HG03108 (cell line): ENCODE results near the gene PRR20D.
"Not testable (repeated sequence)": the region's sequence is repeated elsewhere in the genome, so short reads cannot be mapped to it uniquely, and the experiment has no call there.

Experiments
- ATAC-seq: cut with Tn5 transposase; IDR thresholded peaks from one replicate; pipeline ENCODE4 v1.9.1; 2021; ENCODE audit warnings: moderate library complexity; ENCODE audit not compliant: unreplicated experiment

Gene PRR20D

GRCh38 chr13:57160332-57160731, at the start of gene PRR20D:
PRR20D (plus strand) TSS chr13:57160632; CDS start chr13:57161019, 387 bp downstream.
- ATAC-seq: not testable (repeated sequence)

GRCh38 chr13:57114945-57115344, 45.5 kb upstream of the PRR20D start:
- no peak for ATAC-seq

GRCh38 chr13:57123681-57124080, 36.8 kb upstream of the PRR20D start:
- no peak for ATAC-seq

- ATAC-seq: no peak
Observed at GRCh38 chr13:57128909-57129308, 31.5 kb upstream of the PRR20D start.

GRCh38 chr13:57136093-57136492, 24.3 kb upstream of the PRR20D start:
- no peak for ATAC-seq

- ATAC-seq: no peak
Observed at GRCh38 chr13:57137585-57137984, 22.8 kb upstream of the PRR20D start.

- no peak for ATAC-seq
Observed at GRCh38 chr13:57138988-57139387, 21.4 kb upstream of the PRR20D start.

GRCh38 chr13:57139781-57140180, 20.7 kb upstream of the PRR20D start:
- ATAC-seq: not testable (repeated sequence)

- not testable (repeated sequence) for ATAC-seq
Observed at GRCh38 chr13:57140235-57140968, 20.0 kb upstream of the PRR20D start, which contains the start of gene PRR20A. PRR20A (plus strand) TSS chr13:57140918; CDS start chr13:57141305, 387 bp downstream.

GRCh38 chr13:57147188-57147587, 13.2 kb upstream of the PRR20D start, which contains the start of gene PRR20B:
PRR20B (plus strand) TSS chr13:57147488; CDS start chr13:57147875, 387 bp downstream.
- ATAC-seq: not testable (repeated sequence)

GRCh38 chr13:57148106-57148505, 12.3 kb upstream of the PRR20D start:
- not testable (repeated sequence) for ATAC-seq

- not testable (repeated sequence) for ATAC-seq
Observed at GRCh38 chr13:57153761-57154160, 6.7 kb upstream of the PRR20D start, which contains the start of gene PRR20C. PRR20C (plus strand) TSS chr13:57154061; CDS start chr13:57154448, 387 bp downstream.

- ATAC-seq: not testable (repeated sequence)
Observed at GRCh38 chr13:57166897-57167296, 6.5 kb downstream of the PRR20D start, which contains the start of gene PRR20E. PRR20E (plus strand) TSS chr13:57167197; CDS start chr13:57167584, 387 bp downstream.

GRCh38 chr13:57191667-57192066, 31.2 kb downstream of the PRR20D start:
- no peak for ATAC-seq

- no peak for ATAC-seq
Observed at GRCh38 chr13:57212989-57213388, 52.6 kb downstream of the PRR20D start.
